Measurements from ENCODE around the gene RNASEL.

GRCh38 chr1:182617014-182617429 lies 28.0 kb upstream of the RNASEL start:
- no peak for TF ChIP-seq CTCF (IDR thresholded peaks at IDR 0.05; ENCODE audit: low read depth, low read length, poor library complexity, severe bottlenecking)
- TF ChIP-seq EZH2phosphoT487 (IDR thresholded peaks at IDR 0.05; ENCODE audit: borderline replicate concordance, low read length), result no peak

Data from DOHH2 (cell line).